K562 (cell line): ENCODE measurements around the gene RCC2. TPM values are rescaled to one million over a fixed set of nuclear protein-coding genes. Genes with fewer than 3 reads are reported as not detected.

Source experiments
- ARID4B ChIP-seq: sonication (generic); formaldehyde crosslinking; IDR thresholded peaks from 2 replicates; pipeline ENCODE4 v1.8.0; 2022; ENCODE audit warnings: mild to moderate bottlenecking, missing genetic modification reagents
- CTBP1 ChIP-seq: fragments of 450-650 bp; IDR thresholded peaks from 2 replicates; pipeline ENCODE4 v1.6.1; 2016; ENCODE audit warnings: borderline replicate concordance
- DMBX1 ChIP-seq: fragments of 250-450 bp; sonication (Bioruptor Pico); IDR thresholded peaks from 2 replicates; pipeline ENCODE4 v1.8.0; 2022; ENCODE audit warnings: inconsistent platforms, mild to moderate bottlenecking, moderate library complexity, borderline replicate concordance
- GTF3C2 ChIP-seq: IDR thresholded peaks from 3 replicates; pipeline ENCODE4 v1.6.1; 2011; ENCODE audit warnings: borderline replicate concordance, mild to moderate bottlenecking, moderate library complexity; ENCODE audit not compliant: insufficient read length; ENCODE audit errors: extremely low read depth
- IFI16 ChIP-seq: fragments of 250-450 bp; sonication (Bioruptor Pico); IDR thresholded peaks from 2 replicates; pipeline ENCODE4 v2.1.2; 2022; ENCODE audit warnings: mild to moderate bottlenecking, inconsistent platforms
- MCM7 ChIP-seq, 2 experiments: fragments of 450-650 bp; IDR thresholded peaks; 2 replicates each; pipeline ENCODE4 v1.6.1; 2016 to 2018
- MED1 ChIP-seq: sonication (generic); formaldehyde crosslinking; IDR thresholded peaks from 2 replicates; pipeline ENCODE4 v1.8.1; 2023; ENCODE audit warnings: missing genetic modification reagents, borderline replicate concordance
- NBN ChIP-seq: fragments of 450-650 bp; IDR thresholded peaks from 2 replicates; pipeline ENCODE4 v1.6.1; 2016; ENCODE audit warnings: low read depth, mild to moderate bottlenecking
- NCOA6 ChIP-seq: fragments of 450-650 bp; IDR thresholded peaks from 2 replicates; pipeline ENCODE4 v1.6.1; 2017; ENCODE audit warnings: mild to moderate bottlenecking
- RBM25 ChIP-seq: fragments of 200-400 bp; formaldehyde crosslinking; IDR thresholded peaks from 2 replicates; pipeline ENCODE4 v1.6.1; 2018; ENCODE audit warnings: low read length, low read depth, moderate library complexity; ENCODE audit not compliant: severe bottlenecking
- SOX6 ChIP-seq: fragments of 450-650 bp; IDR thresholded peaks from 2 replicates; pipeline ENCODE4 v1.6.1; 2014; ENCODE audit warnings: mild to moderate bottlenecking
- ZNF311 ChIP-seq: fragments of 250-450 bp; sonication (Bioruptor Pico); IDR thresholded peaks from 2 replicates; pipeline ENCODE4 v1.4.0; 2020; ENCODE audit warnings: mild to moderate bottlenecking, moderate library complexity
- ZNF609 ChIP-seq: sonication (generic); formaldehyde crosslinking; IDR thresholded peaks from 2 replicates; pipeline ENCODE4 v1.8.1; 2023; ENCODE audit warnings: missing genetic modification reagents, mild to moderate bottlenecking, borderline replicate concordance
- polyA plus RNA-seq, 8 experiments: library from polyadenylated mRNA; depleted of rRNA in 4 of 8; stranded (reverse) in 5 of 8; unstranded in 3 of 8; fragments of >200 nt; fragmentation: Nextera tagmentation in 2 of 8; fragmentation: Illumina TruSeq in 1 of 8; extraction: Ambion mirVana in 2 of 8; extraction: Trizol in 1 of 8; gene quantifications; 2 replicates each; pipeline versions ENCODE4 v1.2.1 to v1.2.3, GENCODE V29; 2011 to 2014; ENCODE audit warnings: inconsistent platforms in 1 of 8, missing spikeins in 1 of 8
- total RNA-seq, 7 experiments: library from RNA; depleted of rRNA in 6 of 7; stranded (reverse); fragments of >200 nt in 6 of 7; fragmentation: Illumina TruSeq in 2 of 7; extraction: Trizol in 2 of 7; gene quantifications; 2 replicates each; pipeline versions ENCODE4 v1.2.1 to v1.2.3, GENCODE V29; 2011 to 2021; ENCODE audit warnings: low replicate concordance in 1 of 7

Gene RCC2
- total and polyA plus RNA-seq, 9 of the 15 experiments (the other 6 are each of a cell fraction or from before 2014, with no cell fraction given): 31.8 to 292 (median 116) TPM

- TF ChIP-seq ARID4B (CRISPR knock-in tag) (peak; percentile 84; the same call in 1 of the 2 replicates), CTBP1 (peak; percentile 63), MCM7 (IDR thresholded peaks at IDR 0.05) (no peak), RBM25 (no peak), MED1 (CRISPR knock-in tag) (no peak), NCOA6 (peak; percentile 68; the same call in 1 of the 2 replicates), ZNF311 (CRISPR knock-in tag) (no peak), DMBX1 (no peak), GTF3C2 (no peak), NBN (no peak), ZNF609 (no peak), SOX6 (no peak), IFI16 (CRISPR knock-in tag) (no peak)
These were observed 893 bp downstream of the RCC2 start (continued) for GRCh38 chr1:17438318-17439249.
